Panc1 (cell line): Measurements from ENCODE around the gene ASB7. TPM values are rescaled to one million over a fixed set of nuclear protein-coding genes. Genes with fewer than 3 reads are reported as not detected.

ENCODE experiments used
- ATAC-seq: fragments of 200-7000 bp; cut with Tn5 transposase; 2 replicates; pipeline ENCODE4 v1.9.1; 2020; ENCODE audit warnings: mild to moderate bottlenecking, moderate library complexity
- BruUV-seq: library from RNA; stranded (reverse); fragments of 400-500 nt; replicated peaks from 2 replicates; lab custom pipeline; 2021; lab: Mats Ljungman, UMichigan
- CTCF ChIA-PET: fragments of 300-600 bp; sonication (Branson Sonifier 250); formaldehyde crosslinking; loops from one replicate; lab custom pipeline; 2022; ENCODE audit warnings: antibody characterized with exemption; lab: Charles Lee
- POLR2A ChIA-PET: fragments of 300-600 bp; sonication (Branson Sonifier 250); formaldehyde crosslinking; loops from one replicate; lab custom pipeline; 2022; ENCODE audit warnings: antibody characterized with exemption; lab: Charles Lee
- DNase-seq: peaks from one replicate; pipeline ENCODE4 v3.0.0-alpha.2; 2010; ENCODE audit warnings: low read depth, low spot score
- H3K27ac ChIP-seq: 2 replicates; pipeline ENCODE4 v1.5.1; 2011; ENCODE audit warnings: mild to moderate bottlenecking, low read length, inconsistent platforms
- H3K27me3 ChIP-seq: fragments of 200-500 bp; sonication (Bioruptor generic); 2 replicates; pipeline ENCODE4 v1.6.0; 2014; ENCODE audit warnings: low read length, inconsistent platforms; ENCODE audit not compliant: control insufficient read depth, insufficient read depth
- H3K36me3 ChIP-seq: fragments of 200-500 bp; sonication (Bioruptor generic); 2 replicates; pipeline ENCODE4 v1.5.1; 2014; ENCODE audit warnings: inconsistent platforms, mild to moderate bottlenecking, low read length, moderate library complexity; ENCODE audit not compliant: control insufficient read depth, insufficient read depth
- H3K4me1 ChIP-seq: 2 replicates; pipeline ENCODE4 v1.5.1; 2011; ENCODE audit warnings: inconsistent platforms, mild to moderate bottlenecking, low read length, moderate library complexity; ENCODE audit not compliant: control insufficient read depth, insufficient read depth
- H3K4me3 ChIP-seq, 2 experiments: 2 replicates each; pipeline ENCODE4 v1.5.1; 2011 to 2012; ENCODE audit warnings: low read depth in 2 of 2, low read length in 2 of 2, mild to moderate bottlenecking in 2 of 2, inconsistent platforms in 1 of 2, moderate library complexity in 1 of 2
- H3K9me3 ChIP-seq: fragments of 200-500 bp; sonication (Bioruptor generic); 2 replicates; pipeline ENCODE4 v1.5.1; 2014; ENCODE audit warnings: low read depth, mild to moderate bottlenecking, inconsistent platforms, low read length, moderate library complexity; ENCODE audit not compliant: control insufficient read depth, insufficient read depth
- POLR2AphosphoS5 ChIP-seq: IDR thresholded peaks from 2 replicates; pipeline ENCODE4 v1.6.1; 2012; ENCODE audit warnings: mild to moderate bottlenecking, low read depth, low read length, moderate library complexity
- SIN3A ChIP-seq: IDR thresholded peaks from 2 replicates; pipeline ENCODE4 v1.6.1; 2012; ENCODE audit warnings: low read depth, mild to moderate bottlenecking, low read length, moderate library complexity, borderline replicate concordance; ENCODE audit not compliant: insufficient read depth
- TCF7L2 ChIP-seq: IDR thresholded peaks from 2 replicates; pipeline ENCODE4 v1.6.1; 2011; ENCODE audit warnings: mild to moderate bottlenecking, low read depth, low read length, inconsistent platforms
- in situ Hi-C: cut with HindIII; loops from 2 replicates; pipeline ENCODE4 v1.10.0; 2016; ENCODE audit warnings: low sequenced_read_pairs, low pct_unique_long_range_greater_than_20kb
- intact Hi-C: fragments of 100-400 bp; cut with micrococcal nuclease; formaldehyde crosslinking; loops from one replicate; pipeline ENCODE4 v1.10.0; 2022; ENCODE audit not compliant: unreplicated experiment
- total RNA-seq: library from RNA; stranded (reverse); gene quantifications from one replicate; pipeline ENCODE4 v1.2.1, GENCODE V29; 2021; ENCODE audit not compliant: unreplicated experiment
- TF ChIP-seq, protein P1 (sequence below), 2 experiments: IDR thresholded peaks; 2 replicates each; pipeline ENCODE4 v1.6.1; 2011 to 2012; ENCODE audit warnings: low read depth in 2 of 2, control low read depth in 1 of 2, low read length in 1 of 2, mild to moderate bottlenecking in 1 of 2, moderate library complexity in 1 of 2; ENCODE audit not compliant: insufficient read depth in 1 of 2
- TF ChIP-seq, protein P2 (sequence below): fragments of 450-650 bp; IDR thresholded peaks from 2 replicates; pipeline ENCODE4 v1.5.1; 2017; ENCODE audit warnings: mild to moderate bottlenecking

Gene ASB7
- total RNA-seq, 1 experiment from 2014 or later = 18.1 TPM

DNA sequence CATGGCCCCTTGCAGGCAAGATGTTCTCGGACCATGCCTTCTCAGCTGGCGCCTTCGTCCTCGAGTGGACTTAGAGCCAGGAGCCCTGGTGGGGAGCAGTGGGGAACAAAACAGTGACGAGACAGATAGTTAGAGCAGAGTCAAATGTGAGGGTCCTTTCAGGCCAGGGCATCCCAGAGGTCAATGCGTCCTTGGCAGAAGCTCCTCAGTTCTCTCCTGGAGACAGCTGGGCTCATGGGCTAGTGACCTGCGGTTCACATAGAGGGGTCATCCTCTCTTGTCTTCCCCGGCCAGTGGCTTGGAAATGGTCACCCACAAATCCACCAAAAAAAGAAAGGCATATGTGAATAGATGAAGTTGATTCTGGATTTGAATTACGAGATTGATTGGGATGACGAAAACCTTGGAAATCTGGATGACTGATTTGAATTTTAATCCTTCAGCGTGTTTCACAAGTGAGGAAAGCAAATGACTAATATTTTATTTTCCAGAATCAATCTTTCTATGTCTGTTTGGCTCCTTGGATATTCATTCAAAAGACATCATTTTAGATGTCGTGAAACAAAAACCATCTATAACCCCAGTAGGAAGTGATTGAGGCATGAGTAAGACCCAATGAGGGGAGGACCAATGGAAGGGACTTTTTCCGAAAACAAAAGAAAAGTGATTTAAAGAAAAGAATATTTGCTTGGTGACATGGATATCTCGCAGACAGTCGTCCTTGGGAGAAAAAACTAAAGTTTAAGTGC is 84.5 kb downstream of the ASB7 start:
- H3K4me1 ChIP-seq = no peaks in the 10 kb centered on the region
- no peaks in the 10 kb centered on the region for H3K36me3 ChIP-seq
- in situ Hi-C loops = no loop called here
- H3K27me3 ChIP-seq = no peaks in the 10 kb centered on the region
- no peaks in the 10 kb centered on the region for H3K9me3 ChIP-seq
- no TSS peak for BruUV-seq
- no peak overlapping the region for H3K27ac ChIP-seq
- CTCF ChIA-PET = no interaction called here
- intact Hi-C loops = no loop called here
- DNase-seq = no peak
- no peak for TF ChIP-seq TCF7L2
- TF ChIP-seq, protein P1, sequence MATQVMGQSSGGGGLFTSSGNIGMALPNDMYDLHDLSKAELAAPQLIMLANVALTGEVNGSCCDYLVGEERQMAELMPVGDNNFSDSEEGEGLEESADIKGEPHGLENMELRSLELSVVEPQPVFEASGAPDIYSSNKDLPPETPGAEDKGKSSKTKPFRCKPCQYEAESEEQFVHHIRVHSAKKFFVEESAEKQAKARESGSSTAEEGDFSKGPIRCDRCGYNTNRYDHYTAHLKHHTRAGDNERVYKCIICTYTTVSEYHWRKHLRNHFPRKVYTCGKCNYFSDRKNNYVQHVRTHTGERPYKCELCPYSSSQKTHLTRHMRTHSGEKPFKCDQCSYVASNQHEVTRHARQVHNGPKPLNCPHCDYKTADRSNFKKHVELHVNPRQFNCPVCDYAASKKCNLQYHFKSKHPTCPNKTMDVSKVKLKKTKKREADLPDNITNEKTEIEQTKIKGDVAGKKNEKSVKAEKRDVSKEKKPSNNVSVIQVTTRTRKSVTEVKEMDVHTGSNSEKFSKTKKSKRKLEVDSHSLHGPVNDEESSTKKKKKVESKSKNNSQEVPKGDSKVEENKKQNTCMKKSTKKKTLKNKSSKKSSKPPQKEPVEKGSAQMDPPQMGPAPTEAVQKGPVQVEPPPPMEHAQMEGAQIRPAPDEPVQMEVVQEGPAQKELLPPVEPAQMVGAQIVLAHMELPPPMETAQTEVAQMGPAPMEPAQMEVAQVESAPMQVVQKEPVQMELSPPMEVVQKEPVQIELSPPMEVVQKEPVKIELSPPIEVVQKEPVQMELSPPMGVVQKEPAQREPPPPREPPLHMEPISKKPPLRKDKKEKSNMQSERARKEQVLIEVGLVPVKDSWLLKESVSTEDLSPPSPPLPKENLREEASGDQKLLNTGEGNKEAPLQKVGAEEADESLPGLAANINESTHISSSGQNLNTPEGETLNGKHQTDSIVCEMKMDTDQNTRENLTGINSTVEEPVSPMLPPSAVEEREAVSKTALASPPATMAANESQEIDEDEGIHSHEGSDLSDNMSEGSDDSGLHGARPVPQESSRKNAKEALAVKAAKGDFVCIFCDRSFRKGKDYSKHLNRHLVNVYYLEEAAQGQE (IDR thresholded peaks at IDR 0.05; ENCODE audit: insufficient read depth in 1 of 2, low read depth in 2 of 2, low read length in 1 of 2) = no peak
- TF ChIP-seq SIN3A = no peak
- H3K4me3 ChIP-seq = no peak overlapping the region
- POLR2A ChIA-PET = no interaction called here
- no peak for ATAC-seq

DNA sequence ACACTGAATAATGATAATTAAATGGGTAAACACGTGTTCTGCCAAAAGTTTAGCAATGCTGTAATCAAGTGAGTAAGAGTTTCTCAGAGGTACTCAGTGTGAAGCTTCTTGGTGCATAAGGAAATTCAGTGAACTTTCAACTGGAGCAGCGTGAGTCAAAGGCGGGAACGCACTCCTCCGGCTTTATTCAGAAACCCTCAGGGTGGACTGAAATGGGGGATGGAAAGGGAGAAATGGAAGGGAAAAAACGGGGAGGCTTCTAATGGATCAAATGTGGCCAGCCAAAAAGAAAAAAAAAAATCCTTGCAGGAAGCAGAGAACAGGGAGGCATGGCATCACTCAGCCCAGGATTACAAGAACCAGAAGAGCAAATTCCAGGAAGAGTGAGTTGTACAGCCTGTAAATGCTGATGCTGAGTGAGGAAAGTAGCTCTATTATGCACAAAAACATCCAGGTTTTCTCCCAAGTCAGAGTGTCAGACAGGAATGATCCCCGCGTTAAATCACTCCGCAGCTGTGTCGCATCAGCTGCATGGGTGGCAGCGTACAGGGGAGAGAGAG is 85.3 kb downstream of the ASB7 start:
- Histone ChIP-seq H3K9me3 (no peaks in the 10 kb centered on the region), H3K36me3 (no peaks in the 10 kb centered on the region), H3K27me3 (no peaks in the 10 kb centered on the region), H3K4me3 (no peak overlapping the region), H3K4me1 (no peaks in the 10 kb centered on the region), H3K27ac (no peak overlapping the region)
- CTCF ChIA-PET = no interaction called here
- DNase-seq (no peak), ATAC-seq (no peak)
- intact Hi-C loops (no loop called here), in situ Hi-C loops (no loop called here)
- no TSS peak for BruUV-seq
- POLR2A ChIA-PET = no interaction called here
- TF ChIP-seq TCF7L2 (no peak), SIN3A (no peak), POLR2AphosphoS5 (no peak)
- TF ChIP-seq, protein P1 (IDR thresholded peaks at IDR 0.05; ENCODE audit: insufficient read depth in 1 of 2, low read depth in 2 of 2, low read length in 1 of 2) = no peak
- TF ChIP-seq, protein P2, sequence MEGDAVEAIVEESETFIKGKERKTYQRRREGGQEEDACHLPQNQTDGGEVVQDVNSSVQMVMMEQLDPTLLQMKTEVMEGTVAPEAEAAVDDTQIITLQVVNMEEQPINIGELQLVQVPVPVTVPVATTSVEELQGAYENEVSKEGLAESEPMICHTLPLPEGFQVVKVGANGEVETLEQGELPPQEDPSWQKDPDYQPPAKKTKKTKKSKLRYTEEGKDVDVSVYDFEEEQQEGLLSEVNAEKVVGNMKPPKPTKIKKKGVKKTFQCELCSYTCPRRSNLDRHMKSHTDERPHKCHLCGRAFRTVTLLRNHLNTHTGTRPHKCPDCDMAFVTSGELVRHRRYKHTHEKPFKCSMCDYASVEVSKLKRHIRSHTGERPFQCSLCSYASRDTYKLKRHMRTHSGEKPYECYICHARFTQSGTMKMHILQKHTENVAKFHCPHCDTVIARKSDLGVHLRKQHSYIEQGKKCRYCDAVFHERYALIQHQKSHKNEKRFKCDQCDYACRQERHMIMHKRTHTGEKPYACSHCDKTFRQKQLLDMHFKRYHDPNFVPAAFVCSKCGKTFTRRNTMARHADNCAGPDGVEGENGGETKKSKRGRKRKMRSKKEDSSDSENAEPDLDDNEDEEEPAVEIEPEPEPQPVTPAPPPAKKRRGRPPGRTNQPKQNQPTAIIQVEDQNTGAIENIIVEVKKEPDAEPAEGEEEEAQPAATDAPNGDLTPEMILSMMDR = no peak
